Ureter (tissue), 1 donor: ENCODE measurements around the gene RBM8A. TPM values are rescaled to one million over a fixed set of nuclear protein-coding genes. Genes with fewer than 3 reads are reported as not detected.
A peak's percentile ranks its signal among the peaks of the same experiment; 100 is the strongest.
"Not testable (repeated sequence)": the region's sequence is repeated elsewhere in the genome, so short reads cannot be mapped to it uniquely, and the experiment has no call there.

ENCODE experiments used
- DNase-seq: peaks from one replicate; pipeline ENCODE4 v3.0.0-alpha.2; 2020; ENCODE audit warnings: low spot score
- total RNA-seq: library from RNA; stranded (reverse); gene quantifications from one replicate; pipeline ENCODE4 v1.2.4, GENCODE V29; 2023
- donor health status: DM: yes; HTN: yes; CAD: no.

RBM8A gene
- total RNA-seq, 1 donor from 2014 or later, result 141 TPM

DNA sequence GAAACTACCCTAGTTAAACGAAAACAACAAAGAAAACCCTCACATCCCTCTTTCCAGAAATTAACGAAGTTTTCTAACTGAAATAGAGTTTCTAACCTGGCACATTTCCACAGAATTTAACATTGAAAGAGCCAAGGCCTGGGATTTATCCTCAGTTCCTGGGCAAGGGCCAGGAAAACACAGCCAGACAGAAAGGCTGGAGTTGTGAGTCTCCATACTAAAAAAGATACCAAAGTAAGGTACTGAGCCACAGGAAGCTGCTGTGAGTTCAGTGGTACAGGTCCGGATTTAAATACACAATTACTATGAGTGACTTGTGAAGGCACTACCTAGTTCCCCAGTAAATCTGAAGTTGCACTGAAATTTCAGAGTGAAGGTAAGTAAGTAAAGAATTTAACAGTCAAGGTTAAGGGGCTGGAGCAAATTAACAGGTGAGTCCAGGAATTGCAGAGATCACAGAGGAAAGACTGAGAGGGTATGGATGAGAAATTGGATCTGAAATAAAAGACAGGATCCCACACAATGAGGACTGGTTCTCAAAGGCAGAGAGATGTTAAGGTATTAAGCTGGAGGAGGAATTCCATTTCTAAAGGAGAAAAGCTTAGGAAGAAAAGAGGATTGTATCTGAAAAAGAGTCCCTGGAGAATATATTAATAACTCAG lies 29.6 kb upstream of the RBM8A start:
- DNase-seq, result no peak

DNA sequence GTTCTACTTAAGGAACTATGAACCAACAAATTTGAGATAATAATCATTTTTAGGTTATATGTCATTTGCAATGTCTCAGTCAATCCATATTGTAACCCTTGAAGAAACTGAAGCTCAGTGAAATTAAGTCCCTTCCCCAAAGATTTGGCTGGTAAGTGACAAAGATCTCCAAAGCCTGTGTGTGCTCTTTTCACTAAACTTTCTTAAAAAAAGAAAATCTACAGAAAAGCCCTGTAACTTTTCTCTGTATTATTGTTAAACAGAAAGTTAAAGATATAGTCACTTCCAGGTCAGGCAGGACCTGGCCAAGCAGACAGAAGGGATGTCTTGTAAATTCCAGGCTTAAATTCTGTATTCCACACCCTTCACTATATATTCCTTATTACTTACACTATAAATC lies 29.1 kb upstream of the RBM8A start:
- DNase-seq, result no peak

DNA sequence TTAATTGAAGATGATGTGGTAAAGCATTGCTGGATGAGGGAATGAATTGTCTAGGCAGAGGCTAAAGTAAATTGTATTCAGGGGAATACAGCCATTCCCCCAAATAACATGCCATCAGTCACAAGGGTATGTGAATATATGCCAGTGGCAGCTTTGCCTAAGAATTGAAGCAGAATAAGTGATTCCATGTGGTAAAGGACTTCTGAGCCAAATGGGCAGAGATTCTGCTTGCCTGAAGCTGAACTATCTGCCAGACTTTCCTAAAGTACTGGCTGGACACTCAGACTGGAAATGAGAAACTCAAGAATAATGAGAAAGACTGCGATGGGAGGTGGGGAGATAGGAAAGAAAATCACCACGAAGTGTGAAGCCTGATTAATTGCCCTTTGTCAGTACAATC lies 28.2 kb upstream of the RBM8A start:
- no peak for DNase-seq

DNA sequence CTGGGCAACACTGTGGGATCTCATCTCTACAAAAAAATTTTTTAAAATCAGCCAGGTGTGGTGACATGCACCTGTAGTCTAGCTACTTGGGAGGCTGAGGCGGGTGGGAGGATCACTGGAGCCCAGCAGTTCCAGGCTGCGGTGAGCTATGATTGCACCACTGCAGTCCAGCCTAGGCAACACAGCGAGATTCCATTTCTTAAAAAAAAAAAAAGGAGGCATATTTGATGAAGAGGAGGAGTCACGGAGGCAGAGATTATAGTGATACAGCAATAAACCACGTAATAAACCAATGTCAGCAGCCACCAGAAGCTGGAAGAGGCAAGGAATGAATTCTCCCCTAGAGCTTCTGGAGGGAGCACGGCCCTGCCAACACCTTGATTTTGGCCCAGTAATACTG lies 26.6 kb upstream of the RBM8A start:
- no peak for DNase-seq

DNA sequence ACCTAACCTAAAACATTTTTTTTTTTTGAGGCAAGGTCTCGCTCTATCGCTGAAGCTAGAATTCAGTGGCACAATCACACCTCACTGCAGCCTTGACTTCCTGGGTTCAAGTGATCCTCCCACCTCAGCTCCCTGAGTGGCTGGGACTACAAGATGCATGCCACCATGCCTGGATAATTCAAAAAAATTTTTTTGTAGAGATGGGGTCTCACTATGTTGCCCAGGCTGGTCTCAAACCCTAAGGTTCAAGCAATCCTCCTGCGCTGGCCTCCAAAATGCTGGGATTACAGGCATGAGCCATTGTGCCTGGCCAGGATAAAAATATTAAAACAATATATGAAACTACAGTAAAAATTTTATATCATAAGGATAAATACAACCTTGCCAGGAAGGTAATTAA lies 25.6 kb upstream of the RBM8A start:
- no peak for DNase-seq

DNA sequence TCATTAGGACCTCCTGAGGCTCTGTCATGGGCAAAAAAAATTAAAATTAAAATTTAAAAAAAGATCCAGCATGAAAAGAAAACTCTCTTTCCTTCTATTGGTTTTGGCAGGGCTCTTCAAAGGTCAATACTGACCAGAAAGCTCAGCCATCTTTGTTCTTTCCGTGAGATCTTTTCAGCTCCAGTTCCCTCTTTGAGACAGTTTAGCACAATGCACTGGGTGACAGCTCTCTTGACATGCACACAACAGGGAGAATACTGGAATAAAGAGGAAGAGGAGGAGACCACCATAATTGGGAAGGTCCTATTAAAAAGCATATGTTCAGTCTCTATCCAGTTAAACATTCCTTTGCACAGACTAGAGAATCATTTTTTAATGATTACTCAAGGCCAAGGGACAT lies 24.2 kb upstream of the RBM8A start:
- no peak for DNase-seq

DNA sequence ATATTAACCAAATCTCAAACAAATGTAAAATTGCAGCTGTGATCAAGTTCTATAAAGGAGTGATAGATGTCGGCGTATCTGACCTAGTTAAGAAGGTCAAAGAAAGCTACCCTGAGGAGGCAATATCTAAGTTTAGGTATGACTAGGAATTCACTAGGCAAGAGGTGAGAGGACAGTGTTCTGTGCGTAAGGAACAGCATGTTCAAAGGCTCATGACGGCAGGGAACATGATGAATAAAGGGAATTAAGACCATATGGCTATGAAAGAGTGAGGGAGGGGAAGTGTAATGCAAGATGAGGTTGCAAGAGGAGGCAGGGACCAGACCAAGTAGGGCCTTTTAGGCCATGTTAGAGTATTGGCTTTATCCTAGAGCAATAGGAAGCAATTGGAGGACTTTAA lies 21.9 kb upstream of the RBM8A start:
- no peak for DNase-seq

DNA sequence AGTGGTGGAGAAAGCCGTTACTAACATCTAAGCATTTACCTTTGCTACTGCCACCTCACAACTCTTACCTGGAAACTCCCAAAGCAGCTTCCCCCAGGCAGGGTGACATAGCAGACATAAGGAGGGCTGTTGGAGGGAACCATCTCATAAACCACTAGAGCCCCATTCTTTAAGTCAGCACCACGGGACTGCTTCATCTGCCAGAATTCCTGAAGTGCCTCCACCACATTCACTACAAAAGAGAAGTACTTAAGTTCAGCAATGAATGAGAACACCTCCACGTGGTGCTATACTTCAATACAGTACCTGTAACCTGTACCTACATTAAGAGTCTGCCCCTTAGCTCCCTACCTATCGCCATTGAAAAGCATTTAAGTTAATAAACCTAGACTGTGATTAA lies 20.3 kb upstream of the RBM8A start:
- DNase-seq, result no peak

DNA sequence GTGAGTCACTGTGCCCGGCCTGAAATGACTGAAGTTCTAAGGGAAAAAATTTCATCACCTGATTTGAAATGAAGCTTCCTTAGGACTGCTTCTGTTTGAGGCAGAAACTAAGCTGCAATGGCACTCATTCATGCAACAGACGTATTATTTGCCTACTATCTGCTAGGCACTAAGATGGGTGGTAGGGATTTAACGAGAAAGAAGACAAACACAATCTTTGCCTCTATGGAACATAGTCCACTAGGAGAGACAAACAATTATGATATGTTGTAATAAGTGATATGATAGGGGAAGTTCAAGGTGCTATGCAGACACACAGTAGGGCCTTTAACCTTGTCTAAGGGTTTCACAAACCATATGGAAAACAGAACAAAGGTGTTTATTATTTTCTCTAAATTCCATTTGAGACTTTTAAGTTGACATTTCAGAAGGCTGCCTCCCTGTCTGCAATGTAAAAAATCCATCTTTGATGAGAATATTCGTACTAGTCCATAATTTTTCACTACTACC lies 19.2 kb upstream of the RBM8A start:
- no peak for DNase-seq

DNA sequence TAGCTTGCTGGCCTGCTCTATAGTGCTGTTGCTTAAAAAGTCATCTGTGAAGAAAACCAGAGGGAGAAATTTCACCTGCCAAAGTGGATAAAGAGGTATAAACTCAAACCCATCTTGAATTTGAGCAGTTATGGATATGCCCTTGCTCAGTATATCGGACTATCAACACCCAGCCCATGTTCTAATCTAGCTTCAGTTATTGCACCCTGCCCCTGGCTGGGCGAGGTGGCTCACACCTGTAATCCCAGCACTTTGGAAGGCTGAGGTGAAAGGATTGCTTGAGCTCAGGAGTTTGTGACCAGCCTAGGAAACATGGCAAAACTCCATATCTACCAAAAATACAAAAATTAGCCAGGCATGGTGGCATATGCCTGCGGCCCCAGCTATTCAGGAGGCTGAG lies 17.2 kb upstream of the RBM8A start:
- DNase-seq, result no peak

DNA sequence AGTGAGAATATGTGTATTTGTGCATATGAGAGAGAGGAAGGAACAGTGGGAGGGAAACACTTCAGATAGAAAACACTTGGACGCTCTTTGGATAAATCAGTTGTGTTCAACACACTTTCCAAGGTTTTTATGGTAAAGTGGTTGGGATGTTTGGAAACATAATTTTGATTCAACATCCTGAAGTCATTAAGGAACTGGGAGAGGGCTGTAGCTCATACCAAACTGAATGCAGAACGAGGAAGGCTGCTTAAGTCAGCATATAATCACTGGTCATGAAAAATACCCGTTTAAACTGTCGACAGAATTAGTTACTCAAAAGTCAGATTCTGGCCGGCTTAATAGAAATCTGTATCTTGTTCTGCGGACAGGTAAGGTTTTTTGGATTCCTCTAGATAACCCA lies 15.6 kb upstream of the RBM8A start:
- no peak for DNase-seq

DNA sequence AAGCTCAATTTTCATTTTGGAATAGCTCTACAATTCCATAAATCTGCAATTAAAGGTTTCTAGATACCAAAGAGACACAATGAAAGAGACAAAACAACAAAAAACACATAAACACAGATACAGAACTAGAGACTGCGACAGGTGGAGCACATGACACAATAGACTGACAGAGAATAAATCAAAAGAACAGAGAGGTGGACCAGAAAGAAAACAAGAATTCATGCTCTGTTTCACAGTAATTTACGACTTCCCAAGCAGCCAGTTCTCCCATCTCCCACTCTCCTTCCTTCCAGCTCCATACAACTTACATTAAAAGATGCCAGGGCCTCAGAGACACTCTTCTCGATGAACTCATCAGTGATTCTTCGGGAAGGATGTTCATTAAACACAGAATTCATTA lies 15.1 kb upstream of the RBM8A start:
- no peak for DNase-seq

DNA sequence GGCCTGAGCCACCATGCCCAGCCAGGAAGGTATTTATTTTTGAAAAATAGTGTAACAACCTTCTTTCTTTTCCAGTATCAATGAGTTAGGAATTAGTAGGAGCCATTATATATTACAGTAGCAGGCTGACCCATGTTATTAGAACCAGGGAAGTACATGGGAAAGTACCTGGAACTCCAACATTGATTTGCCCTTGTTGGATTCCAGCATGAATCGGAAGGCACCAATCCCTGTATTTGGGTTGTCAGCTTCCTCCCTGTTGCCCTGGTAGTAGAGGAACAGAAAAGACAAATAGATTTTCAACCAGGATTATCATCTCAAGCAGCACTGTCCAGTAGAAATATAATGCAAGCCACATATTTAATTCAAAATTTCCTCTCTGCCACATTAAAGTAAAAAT lies 10.2 kb upstream of the RBM8A start:
- DNase-seq, result no peak

DNA sequence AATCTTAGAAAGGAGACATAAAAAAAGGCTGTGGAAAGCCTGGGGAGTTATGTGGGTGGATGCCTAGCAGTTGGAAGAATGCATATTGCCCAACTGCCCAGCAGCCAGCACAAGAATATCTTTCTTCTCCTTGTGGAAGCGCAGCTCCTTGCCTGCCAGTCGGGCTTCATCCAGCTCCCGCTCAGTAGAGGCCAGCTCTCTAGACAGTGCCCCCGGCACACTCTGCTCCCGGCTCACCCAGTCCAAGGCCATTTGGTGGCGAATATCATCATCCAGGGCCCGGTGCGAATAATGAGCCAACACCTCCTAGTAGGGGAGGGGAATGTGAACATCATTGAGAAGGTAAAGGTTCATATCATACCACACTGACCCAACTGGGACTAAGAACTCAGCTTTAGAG lies 9.0 kb upstream of the RBM8A start:
- no peak for DNase-seq

DNA sequence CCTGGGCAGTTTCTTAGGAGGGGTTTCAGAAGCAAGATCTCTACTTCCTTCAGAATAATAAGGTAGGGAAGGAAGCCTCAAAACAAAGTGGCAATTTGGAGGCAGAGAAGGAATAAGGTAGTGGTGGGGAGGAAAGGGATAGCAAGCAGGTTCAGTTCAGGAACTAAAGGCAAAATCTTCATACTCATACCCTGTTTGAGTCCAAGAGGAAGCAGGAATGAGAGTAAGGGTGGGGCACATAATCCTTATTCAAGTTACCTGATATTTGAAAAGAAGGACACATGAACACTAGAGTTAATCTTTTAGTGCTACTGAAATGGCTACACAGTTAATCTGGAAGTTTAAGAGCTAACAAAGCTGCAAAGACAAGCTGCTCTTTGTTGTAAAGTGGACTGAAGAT lies 8.4 kb upstream of the RBM8A start:
- no peak for DNase-seq

DNA sequence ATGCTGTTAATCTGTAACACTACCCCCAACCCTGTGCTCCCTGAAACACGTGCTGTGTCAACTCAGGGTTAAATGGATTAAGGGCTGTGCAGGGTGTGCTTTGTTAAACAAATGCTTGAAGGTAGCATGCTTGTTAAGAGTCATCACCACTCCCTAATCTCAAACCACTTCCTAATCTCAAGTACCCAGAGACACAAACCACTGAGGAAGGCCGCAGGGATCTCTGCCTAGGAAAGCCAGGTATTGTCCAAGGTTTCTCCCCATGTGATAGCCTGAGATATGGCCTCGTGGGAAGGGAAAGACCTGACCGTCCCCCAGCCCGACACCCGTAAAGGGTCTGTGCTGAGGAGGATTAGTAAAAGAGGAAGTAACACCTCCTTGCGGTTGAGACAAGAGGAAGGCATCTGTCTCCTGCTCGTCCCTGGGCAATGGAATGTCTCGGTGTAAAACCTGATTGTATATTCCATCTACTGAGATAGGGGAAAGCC lies 5.3 kb upstream of the RBM8A start:
- DNase-seq, result not testable (repeated sequence)

DNA sequence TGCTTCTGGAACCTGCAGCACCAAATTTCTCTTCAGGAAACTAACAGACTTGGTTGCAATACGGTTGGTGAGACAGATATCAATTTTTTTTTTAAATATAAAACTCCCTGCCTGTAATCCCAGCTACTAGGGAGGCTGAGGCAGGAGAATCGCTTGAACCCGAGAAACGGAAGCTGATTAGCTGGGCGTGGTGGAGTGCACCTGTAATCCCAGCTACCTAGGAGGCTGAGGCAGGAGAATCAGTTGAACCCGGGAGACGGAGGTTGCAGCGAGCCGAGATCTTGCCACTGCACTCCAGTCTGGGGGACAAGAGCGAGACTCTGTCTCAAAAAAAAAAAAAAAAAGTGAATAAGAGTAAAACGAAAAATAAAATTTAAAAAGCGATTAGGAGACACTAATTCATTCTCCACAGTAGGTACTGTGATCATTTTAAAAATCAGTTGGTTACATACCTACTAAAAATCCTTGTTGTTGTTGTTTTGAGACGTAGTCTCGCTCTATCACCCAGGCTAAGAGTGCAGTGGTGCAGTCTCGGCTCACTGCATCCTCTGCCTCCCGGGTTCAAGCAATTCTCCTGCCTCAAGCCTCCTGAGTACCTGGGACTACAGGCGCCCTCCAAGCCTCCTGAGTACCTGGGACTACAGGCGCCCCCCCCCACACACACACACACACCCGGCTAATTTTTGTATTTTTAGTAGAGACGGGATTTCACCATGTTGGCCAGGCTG lies 796 bp upstream of the RBM8A start:
- DNase-seq, result no peak

DNA sequence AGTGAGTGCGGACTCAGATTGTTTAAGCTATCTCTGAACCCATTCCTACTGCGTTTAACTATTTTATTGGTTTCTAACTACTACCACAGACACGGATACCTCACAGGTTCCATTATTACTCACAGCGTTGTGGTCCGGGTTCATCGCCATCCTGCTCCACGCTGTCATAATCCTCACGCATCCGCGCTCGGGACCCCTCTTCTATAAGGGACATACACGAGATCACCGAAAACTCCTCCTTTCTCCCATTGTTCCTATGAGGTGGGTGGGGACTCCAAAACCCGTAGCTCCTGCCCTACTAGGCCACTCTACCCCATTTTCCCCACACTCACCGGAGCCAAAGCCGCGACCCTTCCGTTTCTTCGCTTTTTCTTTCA lies 610 bp downstream of the RBM8A start:
- DNase-seq, result no peak

DNA sequence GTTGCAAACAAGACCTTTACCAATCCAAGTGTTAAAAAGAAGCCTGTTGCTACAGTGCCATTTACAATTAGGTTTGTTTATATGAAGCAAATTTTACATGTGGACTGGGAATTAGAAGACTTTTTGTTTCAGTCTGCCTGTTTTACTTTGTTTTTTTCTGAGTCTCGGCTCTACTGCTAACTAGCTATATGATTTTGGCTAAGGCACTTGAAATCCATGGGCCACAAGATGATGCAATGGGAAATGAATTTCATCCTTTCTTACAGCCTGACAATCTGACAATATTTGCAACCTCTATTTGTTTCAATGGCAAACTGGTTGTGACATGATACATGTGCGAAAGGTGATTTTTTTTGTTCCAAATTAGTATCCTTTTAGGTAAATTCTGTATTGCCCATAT lies 5.0 kb downstream of the RBM8A start:
- DNase-seq, result no peak

DNA sequence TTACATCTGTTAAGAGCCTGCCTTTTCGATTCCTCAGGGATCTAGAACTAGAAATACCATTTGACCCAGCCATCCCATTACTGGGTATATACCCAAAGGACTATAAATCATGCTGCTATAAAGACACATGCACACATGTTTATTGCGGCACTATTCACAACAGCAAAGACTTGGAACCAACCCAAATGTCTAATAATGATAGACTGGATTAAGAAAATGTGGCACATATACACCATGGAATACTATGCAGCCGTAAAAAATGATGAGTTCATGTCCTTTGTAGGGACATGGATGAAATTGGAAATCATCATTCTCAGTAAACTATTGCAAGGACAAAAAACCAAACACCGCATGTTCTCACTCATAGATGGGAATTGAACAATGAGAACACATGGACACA lies 7.0 kb downstream of the RBM8A start:
- not testable (repeated sequence) for DNase-seq

DNA sequence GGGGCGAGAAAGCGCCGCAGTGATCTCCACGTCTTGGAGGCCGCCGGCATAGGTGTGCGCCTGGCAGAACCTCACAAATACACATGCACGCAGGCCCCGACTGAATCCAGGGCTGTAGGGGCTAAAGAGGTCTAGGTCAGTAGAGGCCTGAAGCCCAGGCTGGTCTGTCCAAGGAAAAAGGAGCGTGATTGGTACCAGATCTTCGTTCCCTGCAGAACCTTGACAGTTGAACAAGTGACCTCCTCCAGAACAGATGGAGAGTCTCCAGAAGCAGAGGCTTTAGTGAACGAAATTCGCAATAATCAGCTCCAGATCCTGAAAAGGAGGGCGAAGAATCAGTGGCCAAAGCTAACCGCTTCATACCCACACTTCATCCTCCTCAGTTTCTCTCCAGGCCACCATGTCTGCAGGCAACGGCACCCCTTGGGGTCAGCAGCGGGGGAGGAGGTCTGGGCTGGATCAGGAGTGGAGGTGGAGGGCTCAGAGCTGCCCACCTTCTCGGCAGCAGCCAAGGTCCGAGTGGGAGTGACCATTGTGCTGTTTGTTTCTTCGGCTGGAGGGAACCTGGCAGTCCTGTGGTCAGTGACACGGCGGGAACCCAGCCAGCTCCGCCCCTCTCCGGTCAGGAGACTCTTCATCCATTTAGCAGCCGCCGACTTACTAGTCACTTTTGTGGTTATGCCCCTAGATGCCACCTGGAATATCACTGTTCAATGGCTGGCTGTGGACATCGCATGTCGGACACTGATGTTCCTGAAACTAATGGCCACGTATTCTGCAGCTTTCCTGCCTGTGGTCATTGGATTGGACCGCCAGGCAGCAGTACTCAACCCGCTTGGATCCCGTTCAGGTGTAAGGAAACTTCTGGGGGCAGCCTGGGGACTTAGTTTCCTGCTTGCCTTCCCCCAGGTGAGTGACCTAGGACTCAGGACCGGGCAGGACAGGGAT lies 8.0 kb downstream of the RBM8A start:
- DNase-seq, result peak; percentile 67
